Adrenal gland (tissue), 12 donors: Measurements from ENCODE around the gene SLC6A1. TPM values are rescaled to one million over a fixed set of nuclear protein-coding genes. Genes with fewer than 3 reads are reported as not detected.

Source experiments
- DNase-seq, 7 donors: peaks; one replicate each; pipeline ENCODE4 v3.0.0-alpha.2; 2019 to 2020
- H3K27ac ChIP-seq, 5 donors: fragments of 200-600 bp; sonication (generic) in 4 of 5; 1 replicate in 3 of 5; 2 replicates in 2 of 5; pipeline versions ENCODE4 v1.5.1 to v1.8.0; 2016 to 2020; ENCODE audit warnings: mild to moderate bottlenecking in 1 of 5
- H3K27me3 ChIP-seq: fragments of 200-600 bp; 2 replicates; pipeline ENCODE4 v1.8.0; 2021
- H3K36me3 ChIP-seq, 2 donors: fragments of 200-600 bp; replicated peaks in 1 of 2; 1 replicate in 1 of 2; 2 replicates in 1 of 2; pipeline versions ENCODE4 v1.5.1 to v1.8.0; 2018 to 2022
- H3K4me1 ChIP-seq, 2 donors: fragments of 200-600 bp; replicated peaks in 1 of 2; 1 replicate in 1 of 2; 2 replicates in 1 of 2; pipeline versions ENCODE4 v1.5.1 to v1.8.0; 2018 to 2021
- H3K4me3 ChIP-seq, 4 donors: fragments of 200-600 bp; sonication (generic) in 3 of 4; one replicate each; pipeline ENCODE4 v1.5.1; 2016 to 2018
- H3K9me3 ChIP-seq, 3 donors: fragments of 200-600 bp; sonication (generic) in 1 of 3; replicated peaks in 1 of 3; 1 replicate in 2 of 3; 2 replicates in 1 of 3; pipeline versions ENCODE4 v1.5.1 to v1.8.0; 2016 to 2021
- POLR2A ChIP-seq, 2 donors: fragments of 450-650 bp; IDR thresholded peaks; one replicate each; pipeline ENCODE4 v1.6.1; 2017; ENCODE audit warnings: antibody characterized with exemption in 2 of 2, mild to moderate bottlenecking in 2 of 2, moderate library complexity in 1 of 2
- WGBS, 4 donors: extraction: QIAGEN DNeasy Blood & Tissue Kit in 2 of 4; methylation state at CpG; one replicate each; pipeline versions ENCODE4 v1.1.5 to v1.1.7; 2013 to 2017; 5-methylcytosine and 5-hydroxymethylcytosine counted together
- intact Hi-C, 2 donors: fragments of 100-400 bp; cut with DNase I; formaldehyde crosslinking; loops; one replicate each; pipeline versions ENCODE4 v1.14.1 to v1.15.0; 2022 to 2023
- polyA plus RNA-seq, 3 donors: library from polyadenylated mRNA; stranded (reverse); fragments of 200-250 nt in 2 of 3; fragments of 350-450 nt in 1 of 3; fragmentation: Illumina TruSeq in 1 of 3; extraction: RNeasy Lipid Tissue Mini Kit (QIAGEN cat#74804) in 1 of 3; gene quantifications; one replicate each; pipeline ENCODE4 v1.2.3, GENCODE V29; 2013 to 2014
- total RNA-seq, 9 donors: library from RNA; depleted of rRNA in 4 of 9; stranded (reverse); fragments of >200 nt in 4 of 9; fragments of 120-200 nt in 1 of 9; fragmentation: NEBNext Ultra II Directional in 1 of 9; extraction: Animal tissue kit (Norgen Biotek cat#: 25700) in 1 of 9; gene quantifications; one replicate each; pipeline versions ENCODE4 v1.1.0 to v1.2.4, GENCODE V29; 2013 to 2023
- TF ChIP-seq, protein P1 (sequence below), 6 experiments: fragments of 450-650 bp in 4 of 6; fragments of 200-600 bp in 2 of 6; sonication (generic) in 1 of 6; IDR thresholded peaks; 1 replicate in 5 of 6; 2 replicates in 1 of 6; pipeline versions ENCODE4 v1.5.1 to v1.8.0; 2016 to 2021; ENCODE audit warnings: antibody characterized with exemption in 6 of 6, mild to moderate bottlenecking in 2 of 6, moderate library complexity in 1 of 6
- donor health status: healthy with polysubstance abuse.
- donor health status: Bipolar disorder and iron deficiency.
- donor health status: DM: yes; HTN: yes; CAD: no.
- donor health status: DM: no; HTN: no; CAD: no.
- donor health status: DM: no; HTN: no; CAD: no.
- donor health status: DM: yes; HTN: yes; CAD: no.

The SLC6A1 gene
- total and polyA plus RNA-seq, 12 donors, result 0.06 to 1.8 (median 0.47) TPM

DNA sequence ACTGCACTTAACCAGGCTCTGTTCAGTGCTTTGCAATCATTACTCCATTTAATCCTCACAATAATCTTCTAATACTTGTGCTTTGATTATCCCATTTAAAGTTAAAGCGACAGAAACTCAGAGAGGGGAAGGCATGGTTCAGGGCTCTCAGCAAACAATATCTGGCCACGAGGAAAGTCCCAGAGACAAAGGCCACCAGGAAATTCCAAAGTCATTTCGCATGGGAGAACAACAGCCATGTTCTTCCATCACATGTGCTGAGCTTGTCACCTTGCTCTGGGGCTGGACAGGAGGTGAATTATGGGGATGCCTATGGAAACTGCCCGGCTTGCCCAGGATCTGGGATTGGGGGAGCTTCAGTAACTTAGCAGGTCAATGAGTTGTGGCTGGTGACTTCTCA lies 95.5 kb downstream of the SLC6A1 start:
- TF ChIP-seq, protein P1, sequence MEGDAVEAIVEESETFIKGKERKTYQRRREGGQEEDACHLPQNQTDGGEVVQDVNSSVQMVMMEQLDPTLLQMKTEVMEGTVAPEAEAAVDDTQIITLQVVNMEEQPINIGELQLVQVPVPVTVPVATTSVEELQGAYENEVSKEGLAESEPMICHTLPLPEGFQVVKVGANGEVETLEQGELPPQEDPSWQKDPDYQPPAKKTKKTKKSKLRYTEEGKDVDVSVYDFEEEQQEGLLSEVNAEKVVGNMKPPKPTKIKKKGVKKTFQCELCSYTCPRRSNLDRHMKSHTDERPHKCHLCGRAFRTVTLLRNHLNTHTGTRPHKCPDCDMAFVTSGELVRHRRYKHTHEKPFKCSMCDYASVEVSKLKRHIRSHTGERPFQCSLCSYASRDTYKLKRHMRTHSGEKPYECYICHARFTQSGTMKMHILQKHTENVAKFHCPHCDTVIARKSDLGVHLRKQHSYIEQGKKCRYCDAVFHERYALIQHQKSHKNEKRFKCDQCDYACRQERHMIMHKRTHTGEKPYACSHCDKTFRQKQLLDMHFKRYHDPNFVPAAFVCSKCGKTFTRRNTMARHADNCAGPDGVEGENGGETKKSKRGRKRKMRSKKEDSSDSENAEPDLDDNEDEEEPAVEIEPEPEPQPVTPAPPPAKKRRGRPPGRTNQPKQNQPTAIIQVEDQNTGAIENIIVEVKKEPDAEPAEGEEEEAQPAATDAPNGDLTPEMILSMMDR (IDR thresholded peaks at IDR 0.05), result no peak
- no peak for TF ChIP-seq POLR2A (IDR thresholded peaks at IDR 0.05)
- no peaks in the 10 kb centered on the region for H3K9me3 ChIP-seq
- H3K27me3 ChIP-seq, result no peaks in the 10 kb centered on the region
- no peak overlapping the region for H3K27ac ChIP-seq
- intact Hi-C loops, result no loop called here
- H3K4me1 ChIP-seq, result no peaks in the 10 kb centered on the region
- no peak for DNase-seq
- no peak overlapping the region for H3K4me3 ChIP-seq
- no peaks in the 10 kb centered on the region for H3K36me3 ChIP-seq
- 80 to 86% (median 81%) methylated on average over 4 of the region's 4 CpGs for WGBS, 4 donors

DNA sequence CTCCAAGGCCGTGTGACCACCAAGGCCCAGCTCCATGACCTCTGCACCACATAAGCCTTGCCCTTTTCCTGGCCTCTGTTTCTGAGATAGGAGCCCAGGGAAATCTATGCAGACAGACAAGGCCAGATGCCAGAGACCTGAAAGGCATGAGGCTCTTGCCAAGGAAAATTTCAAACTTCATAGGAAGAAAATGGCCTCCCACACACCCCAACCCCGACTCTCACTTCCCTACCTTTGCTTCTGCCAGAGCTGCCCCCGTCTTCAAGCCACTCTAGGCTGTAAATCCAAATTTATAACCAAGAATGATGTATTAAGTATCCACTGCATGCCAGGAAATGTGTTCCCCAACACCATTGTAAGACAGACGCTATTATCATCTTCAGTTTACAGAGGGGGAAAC lies 96.3 kb downstream of the SLC6A1 start:
- TF ChIP-seq POLR2A (IDR thresholded peaks at IDR 0.05), result no peak
- TF ChIP-seq, protein P1 (IDR thresholded peaks at IDR 0.05), result no peak
- Histone ChIP-seq H3K27ac (no peak overlapping the region), H3K27me3 (no peaks in the 10 kb centered on the region), H3K9me3 (no peaks in the 10 kb centered on the region), H3K4me3 (no peak overlapping the region), H3K4me1 (no peaks in the 10 kb centered on the region), H3K36me3 (no peaks in the 10 kb centered on the region)
- WGBS, 4 donors, result 69 to 84% (median 74%) methylated on average over 3 to 4 of the region's 4 CpGs
- DNase-seq, result no peak
- intact Hi-C loops, result no loop called here

Other genes with a start within 250 kb of the SLC6A1 start
- under 1 TPM in 3 of 9 donors, not detected in 6; 0.04 to 0.17 (median 0.06) TPM for gene SLC6A11, start 176.5 kb upstream of the SLC6A1 start, total RNA-seq
- under 1 TPM in 2 of 3 donors, not detected in 1; 0.03 to 0.08 TPM for gene SLC6A11, start 176.5 kb upstream of the SLC6A1 start, polyA plus RNA-seq
- 1 to 10 TPM in 7 of 9 donors, under 1 TPM in 2; 0.24 to 6.5 (median 2.2) TPM for gene HRH1, start 161.7 kb downstream of the SLC6A1 start, total RNA-seq
- gene HRH1, start 161.7 kb downstream of the SLC6A1 start, polyA plus RNA-seq, result 1 to 10 TPM; 1.4 to 4.0 (median 2.2) TPM